ENCODE results near the gene SNX10.

- TF ChIP-seq CTCF (IDR thresholded peaks at IDR 0.05; ENCODE audit: low read depth, low read length, poor library complexity, severe bottlenecking) = no peak
- no peak for TF ChIP-seq EZH2phosphoT487 (IDR thresholded peaks at IDR 0.05; ENCODE audit: borderline replicate concordance, low read length)
Measured at GRCh38 chr7:26360650-26361049, 69.0 kb downstream of the SNX10 start.

All from DOHH2 (cell line).